Psoas muscle (tissue), 8 donors: ENCODE measurements around the gene MAL. TPM values are rescaled to one million over a fixed set of nuclear protein-coding genes. Genes with fewer than 3 reads are reported as not detected.

ENCODE experiments used
- ATAC-seq, 4 donors: fragments of 200-7000 bp; cut with Tn5 transposase; one replicate each; pipeline ENCODE4 v1.9.1; 2020; ENCODE audit warnings: moderate library complexity in 3 of 4, mild to moderate bottlenecking in 2 of 4
- DNase-seq, 2 donors: peaks; one replicate each; pipeline ENCODE4 v3.0.0-alpha.2; 2020
- H3K27ac ChIP-seq: fragments of 200-600 bp; one replicate; pipeline ENCODE4 v1.8.0; 2022
- H3K27me3 ChIP-seq, 3 donors: fragments of 200-600 bp in 1 of 3; one replicate each; pipeline versions ENCODE4 v1.6.1 to v1.8.0; 2013 to 2022; ENCODE audit warnings: low read length in 2 of 3, mild to moderate bottlenecking in 2 of 3, moderate library complexity in 1 of 3; ENCODE audit not compliant: insufficient read depth in 3 of 3
- H3K36me3 ChIP-seq, 2 donors: fragments of 200-600 bp in 1 of 2; one replicate each; pipeline versions ENCODE4 v1.6.1 to v1.8.0; 2013 to 2022; ENCODE audit warnings: low read depth in 1 of 2, mild to moderate bottlenecking in 1 of 2, moderate library complexity in 1 of 2; ENCODE audit not compliant: insufficient read depth in 1 of 2
- H3K4me1 ChIP-seq: fragments of 200-600 bp; one replicate; pipeline ENCODE4 v1.8.0; 2022
- H3K4me3 ChIP-seq: fragments of 200-600 bp; one replicate; pipeline ENCODE4 v1.8.0; 2022; ENCODE audit warnings: mild to moderate bottlenecking
- H3K9me3 ChIP-seq: fragments of 200-600 bp; one replicate; pipeline ENCODE4 v1.8.0; 2022
- WGBS, 3 donors: extraction: QIAGEN DNeasy Blood & Tissue Kit; methylation state at CpG; one replicate each; pipeline versions ENCODE4 v1.1.6 to v1.1.7; 2013; 5-methylcytosine and 5-hydroxymethylcytosine counted together
- intact Hi-C, 2 donors: fragments of 100-400 bp; cut with DNase I; formaldehyde crosslinking; loops; one replicate each; pipeline versions ENCODE4 v1.11.0 to v1.14.2; 2022
- polyA plus RNA-seq, 3 donors: library from polyadenylated mRNA; stranded (reverse); fragments of 200-250 nt; gene quantifications; one replicate each; pipeline ENCODE4 v1.2.3, GENCODE V29; 2013
- total RNA-seq, 4 donors: library from RNA; stranded (reverse); fragmentation: NEBNext Ultra II Directional in 2 of 4; extraction: Animal tissue kit (Norgen Biotek cat#: 25700) in 2 of 4; gene quantifications; one replicate each; pipeline versions ENCODE4 v1.2.1 to v1.2.4, GENCODE V29; 2021 to 2023
- TF ChIP-seq, protein P1 (sequence below): fragments of 200-600 bp; IDR thresholded peaks from one replicate; pipeline ENCODE4 v1.8.0; 2022; ENCODE audit warnings: antibody characterized with exemption
- donor health status: healthy with polysubstance abuse.
- donor health status: DM: no; HTN: no; CAD: no; lungs with moderate emphysema.
- donor health status: Bipolar disorder and iron deficiency.
- donor health status: healthy.
- donor health status: DM: yes; HTN: yes; CAD: no.
- donor health status: DM: no; HTN: no; CAD: no.
- donor health status: DM: no; HTN: no; CAD: no.
- donor health status: DM: yes; HTN: yes; CAD: no.

The MAL gene
- total and polyA plus RNA-seq, 7 donors: 0.53 to 1.5 (median 0.93) TPM; not detected in 1

DNA sequence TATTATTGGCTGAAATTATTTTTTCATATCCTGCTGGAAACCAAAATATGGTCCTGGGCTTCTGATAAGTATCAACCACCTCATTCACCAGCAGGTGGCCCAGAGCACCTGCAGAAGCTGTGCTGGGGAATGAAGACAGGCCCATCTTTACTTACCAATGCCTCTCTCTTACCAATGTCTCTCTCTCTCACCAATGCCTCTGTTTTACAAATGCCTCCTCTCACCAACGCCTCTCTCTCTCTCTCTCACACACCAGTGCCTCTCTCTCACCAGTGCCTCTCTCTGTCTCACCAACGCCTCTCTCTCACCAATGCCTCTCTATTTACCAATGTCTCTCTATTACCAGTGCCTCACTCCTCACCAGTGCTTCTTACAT lies 2.3 kb upstream of the MAL start:
- Histone ChIP-seq H3K4me3 (no peak overlapping the region), H3K9me3 (no peaks in the 10 kb centered on the region), H3K36me3 (no peaks in the 10 kb centered on the region), H3K27ac (no peak overlapping the region), H3K27me3 (peaks cover 0 to 61% (median 20%) of the 10 kb centered on the region in 3 donors), H3K4me1 (peaks cover 4% of the 10 kb centered on the region)
- DNase-seq (no peak), ATAC-seq (no peak)
- TF ChIP-seq, protein P1, sequence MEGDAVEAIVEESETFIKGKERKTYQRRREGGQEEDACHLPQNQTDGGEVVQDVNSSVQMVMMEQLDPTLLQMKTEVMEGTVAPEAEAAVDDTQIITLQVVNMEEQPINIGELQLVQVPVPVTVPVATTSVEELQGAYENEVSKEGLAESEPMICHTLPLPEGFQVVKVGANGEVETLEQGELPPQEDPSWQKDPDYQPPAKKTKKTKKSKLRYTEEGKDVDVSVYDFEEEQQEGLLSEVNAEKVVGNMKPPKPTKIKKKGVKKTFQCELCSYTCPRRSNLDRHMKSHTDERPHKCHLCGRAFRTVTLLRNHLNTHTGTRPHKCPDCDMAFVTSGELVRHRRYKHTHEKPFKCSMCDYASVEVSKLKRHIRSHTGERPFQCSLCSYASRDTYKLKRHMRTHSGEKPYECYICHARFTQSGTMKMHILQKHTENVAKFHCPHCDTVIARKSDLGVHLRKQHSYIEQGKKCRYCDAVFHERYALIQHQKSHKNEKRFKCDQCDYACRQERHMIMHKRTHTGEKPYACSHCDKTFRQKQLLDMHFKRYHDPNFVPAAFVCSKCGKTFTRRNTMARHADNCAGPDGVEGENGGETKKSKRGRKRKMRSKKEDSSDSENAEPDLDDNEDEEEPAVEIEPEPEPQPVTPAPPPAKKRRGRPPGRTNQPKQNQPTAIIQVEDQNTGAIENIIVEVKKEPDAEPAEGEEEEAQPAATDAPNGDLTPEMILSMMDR: no peak
- WGBS, 3 donors: 39 to 56% (median 55%) methylated on average over 2 of the region's 2 CpGs
- intact Hi-C loops: loop anchor here in 1 of 2 donors (2.0 kb wide), 1 partner anchor 92 kb away; no protein-coding TSS in a partner anchor

DNA sequence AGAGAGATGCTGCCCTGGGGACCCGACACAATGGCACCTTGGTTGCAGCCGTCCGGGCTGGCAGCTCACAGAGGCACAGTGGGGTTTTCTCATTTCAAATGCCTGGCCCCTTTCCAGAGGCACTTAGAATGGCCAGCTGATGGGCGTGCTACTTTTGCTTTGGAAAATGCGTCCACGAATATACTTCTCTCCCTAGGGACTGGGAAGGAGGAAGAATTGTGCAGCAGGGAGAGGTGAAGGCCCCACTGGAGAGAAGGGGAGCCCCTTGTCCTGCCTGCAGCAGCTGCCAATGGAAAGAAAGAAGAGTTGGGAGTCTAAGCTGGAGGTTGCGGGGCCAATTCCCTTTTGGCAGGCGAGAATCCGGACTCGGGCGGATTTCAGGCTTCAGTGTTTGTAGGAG lies 1.1 kb upstream of the MAL start:
- TF ChIP-seq, protein P1: no peak
- Histone ChIP-seq H3K4me1 (peaks cover 4% of the 10 kb centered on the region), H3K4me3 (no peak overlapping the region), H3K9me3 (no peaks in the 10 kb centered on the region), H3K27me3 (peaks cover 0 to 66% (median 20%) of the 10 kb centered on the region in 3 donors), H3K27ac (no peak overlapping the region), H3K36me3 (no peaks in the 10 kb centered on the region)
- ATAC-seq (no peak), DNase-seq (no peak)
- intact Hi-C loops: no loop called here
- 20 to 49% (median 33%) methylated on average over 11 of the region's 11 CpGs for WGBS, 3 donors

DNA sequence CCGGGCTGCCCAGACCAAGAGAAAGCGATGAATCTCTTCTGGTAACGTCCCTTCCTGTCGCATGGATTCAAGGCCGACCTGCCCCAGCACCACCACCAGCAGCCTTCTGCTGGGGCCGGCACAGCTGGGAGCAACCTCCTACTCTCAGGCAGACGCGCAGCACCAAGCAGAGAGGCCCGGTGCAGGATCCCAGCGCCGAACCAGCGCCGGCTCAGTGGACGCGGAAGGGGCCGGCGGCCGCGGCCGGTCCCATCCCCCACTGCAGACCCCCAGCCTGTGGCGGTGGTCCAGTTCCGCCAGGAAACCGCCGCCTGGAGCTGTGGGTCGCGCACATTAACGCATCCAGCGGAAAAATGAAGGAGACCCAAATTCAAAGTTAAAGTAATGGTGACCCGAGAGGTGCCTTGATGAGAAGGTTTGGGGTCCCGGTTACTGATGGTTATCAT lies 525 bp upstream of the MAL start:
- peak overlapping the region; percentile 49 for H3K4me3 ChIP-seq
- DNase-seq: no peak
- 5 to 20% (median 12%) methylated on average over 30 of the region's 30 CpGs for WGBS, 3 donors
- no peak for ATAC-seq
- H3K27me3 ChIP-seq: peaks cover 0 to 67% (median 20%) of the 10 kb centered on the region in 3 donors
- no peaks in the 10 kb centered on the region for H3K36me3 ChIP-seq
- TF ChIP-seq, protein P1: no peak
- H3K9me3 ChIP-seq: no peaks in the 10 kb centered on the region
- H3K4me1 ChIP-seq: peaks cover 4% of the 10 kb centered on the region
- H3K27ac ChIP-seq: no peak overlapping the region
- intact Hi-C loops: no loop called here

DNA sequence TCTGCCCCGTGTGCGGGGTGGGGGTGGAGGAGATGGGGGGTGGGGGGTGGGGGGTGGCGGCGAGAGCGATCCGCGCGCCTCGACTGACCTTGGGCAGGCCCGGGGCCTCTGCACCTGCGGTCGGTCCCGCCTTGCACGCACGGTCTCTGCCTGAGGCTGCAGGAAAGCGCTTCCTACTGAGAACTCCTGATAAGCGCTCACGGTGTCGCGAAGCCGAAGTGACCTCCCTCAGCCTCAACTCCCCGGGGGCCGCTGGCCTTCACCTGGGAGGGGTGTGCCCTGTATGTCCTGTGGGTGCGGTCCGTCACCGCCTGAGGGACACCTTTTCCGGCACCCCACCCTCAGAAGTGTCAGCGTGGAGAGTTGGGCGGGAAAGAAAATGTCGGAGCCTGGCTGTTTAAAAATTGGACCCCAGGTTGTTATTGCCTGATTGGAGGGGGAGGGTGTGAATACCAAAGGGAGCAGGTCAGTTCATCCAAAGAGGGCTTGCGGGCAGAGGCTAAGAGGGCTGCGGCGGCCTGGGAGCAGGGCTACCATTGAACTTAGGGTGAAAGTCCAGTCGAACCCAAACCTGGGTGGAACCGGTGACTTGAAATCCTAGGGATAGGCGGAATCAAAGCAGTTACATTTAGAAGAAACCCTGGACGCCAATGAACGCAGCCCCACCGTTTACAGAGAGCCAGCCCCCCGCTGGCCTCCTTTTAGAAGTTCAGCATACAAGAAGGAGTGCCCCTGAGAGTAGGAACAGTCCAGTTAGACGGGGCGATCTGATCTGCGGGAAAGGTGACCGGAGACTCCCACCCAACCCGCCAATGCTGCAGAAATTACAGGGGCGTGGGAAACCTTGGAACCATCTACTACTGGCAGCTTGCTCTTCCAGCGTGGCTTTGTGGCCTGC lies 1.2 kb downstream of the MAL start:
- intact Hi-C loops: no loop called here
- Histone ChIP-seq H3K9me3 (no peaks in the 10 kb centered on the region), H3K27me3 (peaks cover 0 to 66% (median 19%) of the 10 kb centered on the region in 3 donors), H3K4me3 (peak overlapping the region; percentile 49), H3K27ac (no peak overlapping the region), H3K36me3 (no peaks in the 10 kb centered on the region), H3K4me1 (peaks cover 4% of the 10 kb centered on the region)
- TF ChIP-seq, protein P1: no peak
- ATAC-seq (no peak), DNase-seq (peak in 1 of 2 donors; percentile 16)
- 7 to 19% (median 12%) methylated on average over 47 of the region's 47 CpGs for WGBS, 3 donors
